Astrocyte (in vitro differentiated cells and primary cell): ENCODE data around the gene ASCL1. TPM values are rescaled to one million over a fixed set of nuclear protein-coding genes. Genes with fewer than 3 reads are reported as not detected.

Experiments used
- DNase-seq: peaks from one replicate; pipeline ENCODE4 v3.0.0-alpha.2; 2010; ENCODE audit warnings: low read depth
- FAIRE-seq: peaks from 2 replicates; lab custom pipeline; 2011; peaks lifted over from hg19 to GRCh38; lab: Jason Lieb, UNC
- H2AFZ ChIP-seq: 2 replicates; pipeline ENCODE4 v1.6.0; 2012; ENCODE audit warnings: low read depth, low read length, inconsistent platforms
- H3K27ac ChIP-seq: 2 replicates; pipeline ENCODE4 v1.5.1; 2011; ENCODE audit warnings: low read depth, low read length, inconsistent platforms
- H3K27me3 ChIP-seq: 2 replicates; pipeline ENCODE4 v1.6.0; 2011; ENCODE audit warnings: low read length, inconsistent platforms; ENCODE audit not compliant: insufficient read depth
- H3K36me3 ChIP-seq: 2 replicates; pipeline ENCODE4 v1.5.1; 2011; ENCODE audit warnings: low read length, inconsistent platforms; ENCODE audit not compliant: insufficient read depth
- H3K4me1 ChIP-seq: 2 replicates; pipeline ENCODE4 v1.5.1; 2011; ENCODE audit warnings: low read length, inconsistent platforms; ENCODE audit not compliant: insufficient read depth
- H3K4me2 ChIP-seq: 2 replicates; pipeline ENCODE4 v1.6.0; 2012; ENCODE audit warnings: low read length, inconsistent platforms
- H3K4me3 ChIP-seq: 2 replicates; pipeline ENCODE4 v1.5.1; 2011; ENCODE audit warnings: low read depth, mild to moderate bottlenecking, low read length, inconsistent platforms; ENCODE audit not compliant: insufficient read depth
- H3K79me2 ChIP-seq: 2 replicates; pipeline ENCODE4 v1.6.0; 2012; ENCODE audit warnings: mild to moderate bottlenecking, low read length, inconsistent platforms; ENCODE audit not compliant: insufficient read depth
- H3K9ac ChIP-seq: 2 replicates; pipeline ENCODE4 v1.6.0; 2012; ENCODE audit warnings: mild to moderate bottlenecking, low read length, inconsistent platforms
- H3K9me3 ChIP-seq: 2 replicates; pipeline ENCODE4 v1.5.1; 2012; ENCODE audit warnings: low read depth, mild to moderate bottlenecking, low read length, inconsistent platforms; ENCODE audit not compliant: insufficient read depth
- H4K20me1 ChIP-seq: 2 replicates; pipeline ENCODE4 v1.6.0; 2012; ENCODE audit warnings: low read length, inconsistent platforms; ENCODE audit not compliant: insufficient read depth
- H3K27ac Mint-ChIP-seq: one replicate; pipeline ENCODE4 v1.8.0; 2021; ENCODE audit warnings: mild to moderate bottlenecking, mixed read lengths; ENCODE audit not compliant: unreplicated experiment
- H3K27me3 Mint-ChIP-seq: one replicate; pipeline ENCODE4 v1.8.0; 2021; ENCODE audit warnings: low read depth, mixed read lengths; ENCODE audit not compliant: unreplicated experiment
- H3K36me3 Mint-ChIP-seq: one replicate; pipeline ENCODE4 v1.8.0; 2021; ENCODE audit warnings: low read depth, mixed read lengths; ENCODE audit not compliant: unreplicated experiment
- H3K4me1 Mint-ChIP-seq: one replicate; pipeline ENCODE4 v1.8.0; 2021; ENCODE audit warnings: low read depth, mixed read lengths; ENCODE audit not compliant: unreplicated experiment
- H3K4me3 Mint-ChIP-seq: one replicate; pipeline ENCODE4 v1.8.0; 2021; ENCODE audit warnings: mild to moderate bottlenecking, moderate library complexity, mixed read lengths; ENCODE audit not compliant: unreplicated experiment
- H3K9me3 Mint-ChIP-seq: one replicate; pipeline ENCODE4 v1.8.0; 2021; ENCODE audit warnings: mild to moderate bottlenecking, mixed read lengths; ENCODE audit not compliant: unreplicated experiment
- CTCF ChIP-seq: IDR thresholded peaks from 2 replicates; pipeline ENCODE4 v1.5.1; 2011; ENCODE audit warnings: low read depth, mild to moderate bottlenecking, inconsistent platforms, low read length, moderate library complexity; ENCODE audit not compliant: insufficient read depth
- EZH2 ChIP-seq: IDR thresholded peaks from 2 replicates; pipeline ENCODE4 v1.6.1; 2012; ENCODE audit warnings: mild to moderate bottlenecking, low read length, inconsistent platforms; ENCODE audit not compliant: insufficient read depth
- total RNA-seq: library from RNA; stranded (reverse); gene quantifications from 2 replicates; pipeline ENCODE4 v1.2.1, GENCODE V29; 2021

The ASCL1 gene
- total RNA-seq, 1 donor from 2014 or later: not detected

- H4K20me1 ChIP-seq: no peaks in the 10 kb centered on the region
- H3K27ac Mint-ChIP-seq: no peak overlapping the region
- H3K4me3 Mint-ChIP-seq: no peak overlapping the region
- TF ChIP-seq CTCF: no peak
- TF ChIP-seq EZH2: no peak
- H3K9ac ChIP-seq: no peak overlapping the region
- peaks cover 83% of the 10 kb centered on the region for H3K27me3 Mint-ChIP-seq
- no peaks in the 10 kb centered on the region for H3K4me1 ChIP-seq
- no peaks in the 10 kb centered on the region for H3K36me3 ChIP-seq
- H3K9me3 Mint-ChIP-seq: peaks cover 4% of the 10 kb centered on the region
- H3K79me2 ChIP-seq: no peaks in the 10 kb centered on the region
- peaks cover 2% of the 10 kb centered on the region for H3K36me3 Mint-ChIP-seq
- no peak overlapping the region for H3K4me2 ChIP-seq
- H2AFZ ChIP-seq: no peak overlapping the region
- no peak overlapping the region for H3K27ac ChIP-seq
- no peak overlapping the region for H3K4me3 ChIP-seq
- no peaks in the 10 kb centered on the region for H3K9me3 ChIP-seq
- no peak for FAIRE-seq
- no peak for DNase-seq
- no peaks in the 10 kb centered on the region for H3K4me1 Mint-ChIP-seq
- H3K27me3 ChIP-seq: peaks cover 4% of the 10 kb centered on the region
Observed at GRCh38 chr12:102970780-102971179, 13.3 kb downstream of the ASCL1 start.

- H3K27me3 ChIP-seq: peaks cover 2% of the 10 kb centered on the region
- H3K9me3 ChIP-seq: no peaks in the 10 kb centered on the region
- Mint-ChIP-seq H3K4me1 (no peaks in the 10 kb centered on the region), H3K4me3 (no peak overlapping the region), H3K9me3 (peaks cover 4% of the 10 kb centered on the region), H3K27ac (no peak overlapping the region), H3K27me3 (peaks cover 80% of the 10 kb centered on the region), H3K36me3 (peaks cover 2% of the 10 kb centered on the region)
- FAIRE-seq (no peak), DNase-seq (no peak)
- no peaks in the 10 kb centered on the region for H3K79me2 ChIP-seq
- H3K9ac ChIP-seq: no peak overlapping the region
- no peaks in the 10 kb centered on the region for H3K36me3 ChIP-seq
- no peak overlapping the region for H3K4me2 ChIP-seq
- no peaks in the 10 kb centered on the region for H3K4me1 ChIP-seq
- H3K4me3 ChIP-seq: no peak overlapping the region
- H3K27ac ChIP-seq: no peak overlapping the region
- no peak overlapping the region for H2AFZ ChIP-seq
- no peaks in the 10 kb centered on the region for H4K20me1 ChIP-seq
- TF ChIP-seq EZH2 (no peak), CTCF (no peak)
Observed at GRCh38 chr12:102971227-102971626, 13.8 kb downstream of the ASCL1 start.

DNA sequence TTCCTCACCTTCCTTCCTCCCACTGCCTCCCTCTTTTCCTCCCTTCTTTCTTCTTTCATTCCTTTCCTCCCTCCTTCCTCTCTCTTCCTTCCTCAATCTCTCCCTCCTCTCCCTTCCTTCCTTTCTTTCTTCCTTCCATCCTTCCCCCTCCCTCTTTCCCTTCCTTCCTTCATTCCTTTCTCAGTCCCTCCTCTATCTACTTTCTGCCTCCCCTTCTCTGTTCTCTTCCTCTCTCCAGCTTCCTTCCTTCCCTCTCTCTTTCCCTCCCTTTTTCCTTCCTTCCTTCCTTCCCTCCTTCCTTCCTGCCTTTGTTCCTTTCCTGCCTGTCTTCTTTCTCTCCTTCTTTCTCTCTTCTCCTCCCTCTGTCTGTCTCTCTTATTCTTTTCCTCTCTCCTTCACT is 16.1 kb downstream of the ASCL1 start:
- Mint-ChIP-seq H3K27ac (no peak overlapping the region), H3K4me3 (no peak overlapping the region), H3K27me3 (peaks cover 56% of the 10 kb centered on the region), H3K36me3 (peaks cover 2% of the 10 kb centered on the region), H3K4me1 (no peaks in the 10 kb centered on the region), H3K9me3 (no peaks in the 10 kb centered on the region)
- Histone ChIP-seq H3K27ac (no peak overlapping the region), H3K4me2 (no peak overlapping the region), H4K20me1 (no peaks in the 10 kb centered on the region), H3K9me3 (no peaks in the 10 kb centered on the region), H3K79me2 (no peaks in the 10 kb centered on the region), H3K9ac (no peak overlapping the region), H2AFZ (no peak overlapping the region), H3K4me3 (no peak overlapping the region), H3K27me3 (no peaks in the 10 kb centered on the region), H3K36me3 (no peaks in the 10 kb centered on the region), H3K4me1 (no peaks in the 10 kb centered on the region)
- FAIRE-seq (no peak), DNase-seq (no peak)
- TF ChIP-seq EZH2 (no peak), CTCF (no peak)
